ENCODE results near the gene RALY.

Gene RALY

DNA sequence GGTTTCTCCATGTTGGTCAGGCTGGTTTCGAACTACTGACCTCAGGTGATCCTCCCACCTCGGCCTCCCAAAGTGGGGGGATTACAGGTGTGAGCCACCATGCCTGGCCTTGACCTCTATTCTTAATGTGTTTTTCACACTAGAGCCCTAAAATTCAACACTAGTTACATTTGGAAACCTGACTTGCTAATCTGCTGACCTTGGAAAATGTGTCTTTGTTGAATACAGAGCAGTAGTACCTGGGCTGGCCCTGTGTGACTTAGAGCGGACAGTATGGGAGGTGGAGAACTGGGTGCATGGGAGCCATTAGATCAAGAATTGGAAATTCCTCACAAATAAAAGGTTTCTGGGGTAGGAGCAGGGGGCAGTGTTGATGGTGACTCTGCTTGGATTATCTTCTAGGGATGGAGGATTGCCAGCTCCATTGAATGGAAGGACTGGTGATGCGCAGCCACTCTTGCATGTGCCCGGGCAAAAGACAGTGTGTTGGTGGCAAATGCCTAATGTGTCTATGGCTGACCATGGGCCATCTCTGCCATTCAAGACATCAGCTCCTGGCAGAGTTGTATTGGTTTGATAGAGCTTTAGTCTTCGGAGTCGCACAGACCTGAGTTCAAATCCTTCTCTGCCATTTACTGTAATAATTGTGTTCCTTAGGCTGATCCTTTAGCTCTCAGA is 53.4 kb downstream of the RALY start:
- no peak for DNase-seq (ENCODE audit: low read depth in 1 of 2, low spot score in 1 of 2)

- DNase-seq (ENCODE audit: low read depth in 1 of 2, low spot score in 1 of 2), result no peak
Observed at GRCh38 chr20:34047917-34048316, 54.2 kb downstream of the RALY start.

DNA sequence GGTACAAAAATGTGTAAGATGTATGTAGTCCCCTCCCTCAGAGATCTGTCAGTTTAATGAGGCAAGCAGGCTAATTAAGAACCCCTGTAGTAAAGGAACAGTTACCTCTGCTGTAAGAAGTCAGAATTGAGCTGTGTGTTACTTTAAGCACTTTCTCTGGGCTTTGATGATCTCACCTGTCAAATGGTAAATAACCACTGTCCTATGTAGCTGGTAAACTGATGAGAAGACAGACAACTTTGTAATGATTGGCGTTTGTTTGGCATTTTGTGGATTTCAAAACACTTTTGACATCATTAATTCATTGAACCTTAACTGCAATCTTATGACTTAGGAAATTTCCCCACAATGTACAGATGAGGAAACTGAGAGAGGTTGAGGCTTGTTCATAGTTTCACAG is 55.7 kb downstream of the RALY start:
- no peak for DNase-seq (ENCODE audit: low read depth in 1 of 2, low spot score in 1 of 2)

DNA sequence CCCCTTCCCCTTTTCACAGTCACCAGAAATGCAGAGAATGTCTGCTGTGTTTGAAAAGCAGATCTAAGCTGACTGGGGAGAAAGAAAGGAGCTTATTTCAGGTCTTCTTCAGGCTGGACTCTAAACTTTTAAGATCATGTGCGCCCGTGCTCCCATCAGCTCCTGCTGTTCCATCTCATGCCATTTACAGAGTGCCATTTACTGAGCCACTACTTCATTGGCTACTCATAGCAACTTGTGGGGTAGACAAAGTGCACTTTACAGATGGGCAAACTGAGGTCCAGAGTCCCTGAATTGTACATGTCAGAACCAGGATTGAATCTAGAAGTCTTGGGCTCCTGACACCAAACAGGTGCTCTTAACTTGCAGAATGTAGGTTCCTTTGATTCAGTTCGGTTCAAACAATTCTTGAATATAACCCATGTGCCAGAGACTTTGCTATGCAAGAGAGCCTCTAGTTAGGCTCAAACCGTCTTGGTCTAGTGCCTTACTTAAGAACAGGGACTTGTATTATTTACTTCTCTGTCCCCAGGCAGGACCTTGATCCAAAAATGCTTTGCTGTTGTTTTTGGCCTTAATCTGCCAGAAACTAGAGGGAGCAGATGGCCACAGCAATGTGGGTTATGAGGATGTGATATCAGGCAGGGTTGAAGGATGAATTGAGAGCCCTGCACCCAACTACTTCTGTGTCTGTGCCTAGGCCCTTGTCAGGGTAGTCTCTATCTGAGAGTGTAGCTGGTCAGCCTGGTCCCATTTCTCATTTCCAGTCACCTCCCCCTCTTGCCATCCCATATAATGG is 56.4 kb downstream of the RALY start:
- no peak for DNase-seq (ENCODE audit: low read depth in 1 of 2, low spot score in 1 of 2)

DNA sequence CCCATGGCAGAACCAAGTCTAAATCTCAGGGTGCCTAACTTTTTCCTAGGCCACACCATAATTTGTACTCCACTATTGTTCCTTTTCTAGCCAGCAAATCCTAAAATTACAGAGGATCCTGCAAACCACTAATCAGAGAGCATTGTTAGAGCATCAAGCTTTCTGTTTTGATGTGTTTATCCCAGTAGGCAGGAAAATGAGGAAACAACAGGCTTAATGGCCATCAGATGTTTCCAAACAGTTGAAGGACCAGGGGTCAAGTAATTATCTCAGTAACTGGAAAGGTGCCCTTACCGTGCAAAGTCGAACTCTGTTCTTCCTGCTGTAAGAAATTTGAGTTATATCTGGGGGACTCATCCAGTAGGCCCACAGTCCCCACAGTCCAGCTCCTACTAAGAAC is 58.7 kb downstream of the RALY start:
- DNase-seq (ENCODE audit: low read depth in 1 of 2, low spot score in 1 of 2), result no peak

DNA sequence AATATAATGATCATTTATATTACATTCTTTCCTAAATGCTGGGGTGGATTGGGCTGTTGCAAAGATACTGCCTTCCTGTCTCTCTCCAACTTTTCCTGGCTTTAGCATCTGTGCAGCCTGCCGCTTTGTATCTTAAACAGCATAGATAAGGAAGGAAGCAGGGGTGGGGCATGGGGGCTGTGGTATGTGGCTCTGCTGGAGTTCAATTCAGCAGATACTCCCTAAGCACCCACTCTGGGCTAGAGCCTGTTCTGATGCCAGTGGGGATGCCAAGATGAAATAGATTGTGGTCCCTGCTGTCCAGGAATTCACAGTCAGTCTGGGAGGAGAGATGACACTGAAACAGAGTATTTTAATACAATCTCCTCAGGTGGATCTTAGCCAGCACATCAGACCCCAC is 61.6 kb downstream of the RALY start:
- no peak for DNase-seq (ENCODE audit: low read depth in 1 of 2, low spot score in 1 of 2)

GRCh38 chr20:34058831-34059230 is 65.1 kb downstream of the RALY start:
- no peak for DNase-seq (ENCODE audit: low read depth in 1 of 2, low spot score in 1 of 2)

DNA sequence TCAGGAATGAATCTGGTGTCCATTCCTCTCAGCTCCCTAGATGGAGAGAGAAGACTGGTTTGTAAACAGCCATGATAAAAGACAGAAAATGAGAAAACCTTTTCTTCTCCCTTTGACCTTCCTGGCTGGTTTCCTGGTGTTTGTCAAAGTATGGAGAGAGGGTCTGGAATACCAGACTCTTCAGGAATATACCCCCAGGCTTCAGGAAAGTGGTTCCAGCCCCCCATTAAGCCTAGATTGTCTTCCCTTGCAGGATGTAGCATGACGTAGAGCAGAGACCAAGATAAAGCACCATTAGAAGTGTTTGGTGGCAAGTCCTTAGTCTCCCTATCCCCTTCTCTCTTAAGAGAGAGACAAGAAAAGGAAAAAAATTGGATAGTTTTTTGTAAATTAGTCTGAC is 67.3 kb downstream of the RALY start:
- DNase-seq (ENCODE audit: low read depth in 1 of 2, low spot score in 1 of 2), result no peak

GRCh38 chr20:34061695-34062094 is 68.0 kb downstream of the RALY start:
- no peak for DNase-seq (ENCODE audit: low read depth in 1 of 2, low spot score in 1 of 2)

DNA sequence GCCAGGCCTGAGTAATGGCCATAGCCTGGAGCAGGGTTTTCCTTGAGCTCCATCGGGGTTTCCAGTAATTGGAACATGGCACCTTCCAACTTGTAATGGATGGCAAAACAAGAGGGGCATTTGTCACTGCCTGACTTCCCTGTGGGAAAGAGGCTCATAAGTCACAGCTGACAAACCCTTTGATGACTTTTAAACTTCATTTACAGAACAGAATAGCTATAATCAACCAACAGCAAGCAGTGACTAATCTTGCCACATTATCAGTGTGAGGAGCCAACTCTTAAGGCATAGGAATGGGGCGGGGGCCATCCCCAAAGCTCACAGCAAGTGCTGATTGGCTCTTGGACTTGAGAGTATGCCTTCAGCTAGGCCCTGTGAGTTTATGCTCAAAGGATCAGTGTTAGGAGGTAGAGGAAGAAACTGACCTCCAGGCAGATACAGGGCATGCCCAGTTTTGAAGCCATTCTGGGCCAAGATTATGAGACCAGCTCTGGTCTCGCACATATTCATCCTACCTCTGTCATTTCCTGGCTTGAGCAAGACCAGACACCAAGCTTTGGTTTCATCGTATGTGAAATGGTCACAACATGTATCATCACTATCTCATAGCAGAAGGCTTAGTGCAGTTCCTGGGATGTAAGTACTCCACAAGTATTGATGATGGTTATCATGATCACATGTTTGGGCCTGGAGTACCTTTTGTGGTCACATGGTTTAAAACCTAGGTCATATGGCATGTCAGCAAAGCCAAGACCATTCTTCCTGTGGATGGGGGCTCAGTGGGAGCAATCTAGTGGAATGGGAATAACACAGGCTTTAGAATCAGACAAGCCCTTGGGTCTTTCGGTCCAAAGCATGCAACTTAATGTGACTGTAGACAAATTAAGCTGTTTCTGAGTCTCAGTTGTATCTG is 69.1 kb downstream of the RALY start:
- DNase-seq (ENCODE audit: low read depth in 1 of 2, low spot score in 1 of 2), result no peak

- no peak for DNase-seq (ENCODE audit: low read depth in 1 of 2, low spot score in 1 of 2)
Observed at GRCh38 chr20:34064286-34064685, 70.6 kb downstream of the RALY start.

DNA sequence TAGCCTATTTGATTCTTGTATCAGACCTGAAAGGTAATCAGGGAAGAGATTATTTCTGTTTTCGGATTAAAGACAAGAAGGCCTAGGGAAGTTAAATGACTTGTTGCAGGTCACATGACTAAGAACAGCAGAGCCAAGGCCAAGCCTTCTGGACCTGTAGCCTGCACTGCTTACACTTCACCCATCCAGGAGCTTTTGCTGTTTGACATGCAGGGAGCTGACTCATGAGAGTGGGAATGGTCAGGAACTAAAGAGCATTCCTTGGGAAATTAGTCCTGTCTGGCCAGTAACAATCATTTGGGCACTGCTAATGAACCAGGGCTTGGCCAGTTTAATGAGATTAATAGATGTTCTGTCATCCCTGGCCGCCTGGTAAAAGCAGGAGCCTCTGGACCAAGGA is 71.5 kb downstream of the RALY start:
- DNase-seq (ENCODE audit: low read depth in 1 of 2, low spot score in 1 of 2), result no peak

DNA sequence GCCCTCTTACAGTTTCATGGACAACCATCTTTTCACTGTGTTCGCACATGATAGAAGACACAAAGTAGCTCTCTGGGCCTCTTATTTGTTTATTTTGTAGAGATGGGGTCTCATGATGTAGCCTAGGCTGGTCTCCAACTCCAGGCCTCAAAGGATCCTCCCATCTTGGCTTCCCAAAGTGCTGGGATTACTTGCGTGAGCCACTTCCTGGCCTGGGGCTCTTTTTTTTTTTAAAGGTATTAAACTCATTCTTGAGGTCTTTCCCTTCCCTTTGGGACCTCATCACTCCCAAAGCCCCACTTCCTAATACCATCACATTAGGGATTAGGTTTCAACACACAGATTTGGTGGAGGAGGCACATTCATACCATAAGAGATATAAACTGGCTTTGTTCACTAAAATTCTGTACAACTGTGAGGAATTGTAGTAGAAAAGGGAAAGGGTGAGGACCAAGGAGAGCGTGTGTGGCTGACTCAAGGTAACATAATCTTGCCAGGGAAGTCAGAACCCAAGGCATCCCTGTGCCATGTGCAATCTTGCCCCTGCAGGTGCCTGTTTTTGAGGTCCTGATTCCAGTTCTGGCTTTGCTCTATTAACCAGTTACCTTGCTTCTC is 72.9 kb downstream of the RALY start:
- no peak for DNase-seq (ENCODE audit: low read depth in 1 of 2, low spot score in 1 of 2)

GRCh38 chr20:34068001-34068400 is 74.3 kb downstream of the RALY start:
- DNase-seq (ENCODE audit: low read depth in 1 of 2, low spot score in 1 of 2), result no peak

GRCh38 chr20:34069341-34070078 is 75.8 kb downstream of the RALY start:
- DNase-seq (ENCODE audit: low read depth in 1 of 2, low spot score in 1 of 2), result peak; percentile 13 to 33

DNA sequence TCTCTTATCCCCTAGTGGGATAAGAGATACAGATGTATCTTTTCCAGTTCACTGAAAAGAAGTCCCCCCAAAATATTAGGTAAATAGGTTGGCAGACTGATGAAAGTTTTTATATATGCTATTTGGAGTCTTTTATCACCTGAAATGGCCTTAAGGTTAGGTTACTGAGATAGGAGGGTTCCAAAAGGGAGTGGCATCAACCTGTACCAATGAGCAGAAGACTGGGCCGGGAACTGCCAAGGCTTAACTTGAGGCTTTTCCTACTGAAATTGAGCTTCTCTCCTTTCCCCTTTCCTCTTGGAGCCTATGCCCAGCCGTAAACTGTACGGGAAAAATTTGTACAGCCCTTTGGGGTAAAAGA is 76.3 kb downstream of the RALY start:
- DNase-seq (ENCODE audit: low read depth in 1 of 2, low spot score in 1 of 2), result no peak

DNA sequence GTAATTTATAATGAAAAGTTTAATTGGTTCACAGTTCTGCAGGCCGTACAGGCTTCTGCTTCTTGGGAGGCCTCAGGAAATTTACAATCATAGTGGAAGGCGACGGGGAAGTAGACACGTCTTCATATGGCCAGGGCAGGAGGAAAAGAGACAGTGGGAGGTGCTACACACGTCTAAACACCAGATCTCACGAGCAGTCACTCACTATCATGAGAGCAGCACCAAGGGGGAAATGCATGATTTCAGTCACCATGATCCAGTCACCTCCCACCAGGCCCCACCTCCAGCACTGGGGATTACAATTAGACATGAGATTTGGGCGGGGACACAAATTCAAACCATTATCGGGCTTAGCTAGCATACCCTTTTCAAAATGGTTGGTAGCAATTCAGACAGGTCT is 77.1 kb downstream of the RALY start:
- no peak for DNase-seq (ENCODE audit: low read depth in 1 of 2, low spot score in 1 of 2)

GRCh38 chr20:34072076-34072475 is 78.4 kb downstream of the RALY start:
- DNase-seq (ENCODE audit: low read depth in 1 of 2, low spot score in 1 of 2), result no peak

DNA sequence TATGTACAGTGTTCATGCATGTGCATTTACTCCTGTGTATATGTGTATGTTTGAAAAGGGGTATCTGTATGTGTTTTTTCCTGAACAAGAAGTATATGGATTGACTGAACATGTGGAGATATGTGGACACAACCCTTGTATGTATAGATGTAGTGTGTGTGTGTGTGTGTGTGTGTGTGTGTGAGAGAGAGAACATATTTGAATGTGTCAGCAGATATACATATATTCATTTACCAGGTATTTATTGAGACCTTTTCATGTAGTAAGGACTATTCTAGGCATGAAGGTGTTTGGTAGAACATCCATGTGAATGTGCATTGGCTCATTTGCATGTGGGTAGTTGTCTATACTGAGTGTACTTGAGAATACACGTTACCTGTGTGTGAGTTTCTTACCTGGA is 79.1 kb downstream of the RALY start:
- no peak for DNase-seq (ENCODE audit: low read depth in 1 of 2, low spot score in 1 of 2)

DNA sequence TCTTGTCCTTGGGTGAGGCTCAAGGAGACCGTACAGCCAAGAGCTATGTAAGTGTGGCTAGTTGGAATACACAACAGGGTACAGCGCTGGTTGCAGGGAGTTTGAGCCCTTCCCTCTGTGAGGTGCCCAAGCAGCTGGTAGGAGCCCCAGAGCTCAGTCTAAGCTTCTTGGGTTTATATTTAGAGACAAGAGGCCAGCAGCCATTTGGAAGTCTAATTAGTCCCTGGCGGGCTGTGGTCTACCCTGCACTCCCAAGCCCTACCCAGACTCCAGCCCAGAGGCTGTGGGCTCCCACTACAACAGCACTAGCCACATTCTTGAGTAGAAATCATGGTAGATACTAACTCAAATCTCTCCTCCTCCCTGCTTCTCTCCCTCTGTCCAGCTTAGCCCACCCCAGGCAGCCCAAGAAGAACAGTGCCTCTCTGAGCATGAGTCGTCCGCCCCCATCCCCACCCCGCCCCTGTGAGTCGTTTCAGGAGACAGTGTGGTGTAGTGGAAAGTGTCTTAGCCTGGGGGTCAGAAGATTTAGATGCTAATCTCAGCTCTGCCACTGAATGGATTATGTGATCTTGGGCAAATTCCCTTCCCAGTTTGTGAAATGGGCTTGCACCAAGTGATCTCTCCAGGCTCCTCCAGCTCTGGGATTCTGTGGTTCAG is 80.5 kb downstream of the RALY start:
- no peak for DNase-seq (ENCODE audit: low read depth in 1 of 2, low spot score in 1 of 2)
